A549 (cell line): ENCODE measurements around the gene CNST. TPM values are rescaled to one million over a fixed set of nuclear protein-coding genes. Genes with fewer than 3 reads are reported as not detected.

Experiments used
- ATAC-seq, 2 experiments: fragments of 200-7000 bp in 1 of 2; fragments of >200 bp in 1 of 2; cut with Nextera tagmentation in 1 of 2; cut with Tn5 transposase in 1 of 2; 3 replicates each; pipeline versions ENCODE4 v1.8.0 to v1.9.1; 2018 to 2020; ENCODE audit warnings: mild to moderate bottlenecking in 1 of 2, moderate library complexity in 1 of 2
- CTCF ChIA-PET: fragments of 300-600 bp; sonication (Branson Sonifier 250); formaldehyde crosslinking; extraction: SDS; loops from one replicate; lab custom pipeline; 2021; ENCODE audit warnings: antibody characterized with exemption, inconsistent platforms; lab: Yijun Ruan, JAX
- POLR2A ChIA-PET: fragments of 350-600 bp; formaldehyde crosslinking; extraction: SDS; loops from one replicate; lab custom pipeline; 2021; ENCODE audit warnings: antibody characterized with exemption, inconsistent platforms; lab: Yijun Ruan, JAX
- DNase-seq, 2 experiments: peaks; one replicate each; pipeline versions ENCODE4 v3.0.0 to v3.0.0-alpha.2; 2011 to 2016; ENCODE audit warnings: low read depth in 1 of 2, low spot score in 1 of 2
- FAIRE-seq: peaks from 2 replicates; lab custom pipeline; 2011; peaks lifted over from hg19 to GRCh38; lab: Jason Lieb, UNC
- H3K27ac ChIP-seq, 2 experiments: fragments of >200 bp; sonication (Bioruptor Twin); formaldehyde crosslinking; 3 replicates each; pipeline ENCODE4 v1.5.1; 2016 to 2017
- H3K4me1 ChIP-seq: fragments of >200 bp; sonication (Bioruptor Twin); formaldehyde crosslinking; 3 replicates; pipeline ENCODE4 v1.6.1; 2016
- H3K4me2 ChIP-seq: fragments of >200 bp; sonication (Bioruptor Twin); formaldehyde crosslinking; 3 replicates; pipeline ENCODE4 v1.6.1; 2016
- H3K4me3 ChIP-seq: fragments of >200 bp; sonication (Bioruptor Twin); formaldehyde crosslinking; 3 replicates; pipeline ENCODE4 v1.5.1; 2016
- H3K9me3 ChIP-seq: fragments of >200 bp; sonication (Bioruptor Twin); formaldehyde crosslinking; 3 replicates; pipeline ENCODE4 v1.6.1; 2016
- CHD4 ChIP-seq: fragments of 200-600 bp; sonication (generic); IDR thresholded peaks from 2 replicates; pipeline ENCODE4 v1.6.1; 2016; ENCODE audit warnings: antibody characterized with exemption, mild to moderate bottlenecking, borderline replicate concordance
- EHMT2 ChIP-seq: fragments of 200-600 bp; sonication (generic); IDR thresholded peaks from 2 replicates; pipeline ENCODE4 v1.6.1; 2016; ENCODE audit warnings: antibody characterized with exemption, low read depth, mild to moderate bottlenecking, moderate library complexity
- HDAC2 ChIP-seq: fragments of 200-600 bp; sonication (generic); IDR thresholded peaks from 2 replicates; pipeline ENCODE4 v1.6.1; 2016
- HEYL ChIP-seq: fragments of 250-450 bp; sonication (Bioruptor Pico); IDR thresholded peaks from 2 replicates; pipeline ENCODE4 v1.8.0; 2021; ENCODE audit warnings: mild to moderate bottlenecking, moderate library complexity
- HMGXB4 ChIP-seq: fragments of 250-450 bp; sonication (Bioruptor Pico); IDR thresholded peaks from 2 replicates; pipeline ENCODE4 v1.5.0; 2021; ENCODE audit warnings: mild to moderate bottlenecking, moderate library complexity, borderline replicate concordance
- JUN ChIP-seq, 2 experiments: fragments of >200 bp; sonication (Bioruptor Twin); formaldehyde crosslinking; IDR thresholded peaks; 2 replicates in 1 of 2; 3 replicates in 1 of 2; pipeline ENCODE4 v1.6.1; 2016 to 2017
- MAFK ChIP-seq: fragments of 450-650 bp; IDR thresholded peaks from 2 replicates; pipeline ENCODE4 v1.6.1; 2014; ENCODE audit not compliant: partially characterized antibody
- MAZ ChIP-seq: fragments of 150-350 bp; IDR thresholded peaks from 2 replicates; pipeline ENCODE4 v1.6.1; 2014; ENCODE audit warnings: antibody characterized with exemption, low read depth, low read length, borderline replicate concordance
- MYC ChIP-seq: IDR thresholded peaks from 2 replicates; pipeline ENCODE4 v1.6.1; 2012; ENCODE audit warnings: mild to moderate bottlenecking, inconsistent platforms, low read length, improper control_type of control experiment, borderline replicate concordance
- PBX3 ChIP-seq: IDR thresholded peaks from 2 replicates; pipeline ENCODE4 v1.6.1; 2012
- POLR2A ChIP-seq: IDR thresholded peaks from 2 replicates; pipeline ENCODE4 v1.6.1; 2012; ENCODE audit warnings: mild to moderate bottlenecking, low read length
- RARB ChIP-seq: fragments of 250-450 bp; sonication (Bioruptor Pico); IDR thresholded peaks from 2 replicates; pipeline ENCODE4 v1.8.0; 2021; ENCODE audit warnings: mild to moderate bottlenecking, moderate library complexity
- ZFP36 ChIP-seq: fragments of 450-650 bp; IDR thresholded peaks from 2 replicates; pipeline ENCODE4 v1.6.1; 2014; ENCODE audit warnings: borderline replicate concordance; ENCODE audit not compliant: partially characterized antibody
- ZSCAN20 ChIP-seq: fragments of 250-450 bp; sonication (Bioruptor Pico); IDR thresholded peaks from 2 replicates; pipeline ENCODE4 v1.8.0; 2022; ENCODE audit warnings: mild to moderate bottlenecking, moderate library complexity
- WGBS: methylation state at CpG from one replicate; pipeline ENCODE4 v1.1.6; 2017; ENCODE audit errors: missing lambda C conversion rate; 5-methylcytosine and 5-hydroxymethylcytosine counted together
- polyA minus RNA-seq: library from RNA; depleted of rRNA, polyadenylated mRNA; stranded (reverse); fragments of >200 nt; gene quantifications from 2 replicates; pipeline ENCODE4 v1.2.3, GENCODE V29; 2011; rRNA and poly(A)+ RNA removed
- polyA plus RNA-seq, 4 experiments: library from polyadenylated mRNA; depleted of rRNA in 3 of 4; stranded (reverse); fragments of >200 nt; fragmentation: RNase III in 1 of 4; extraction: RNeasy Plus Mini Kit Qiagen cat#74134 plus additional on column Dnase treatment in 1 of 4; gene quantifications; 2 replicates in 3 of 4; 3 replicates in 1 of 4; pipeline ENCODE4 v1.2.3, GENCODE V29; 2011 to 2017
- TF ChIP-seq, protein P1 (sequence below): fragments of >200 bp; sonication (Bioruptor Twin); formaldehyde crosslinking; IDR thresholded peaks from 3 replicates; pipeline ENCODE4 v1.6.1; 2016
- TF ChIP-seq, protein P2 (sequence below): IDR thresholded peaks from 2 replicates; pipeline ENCODE4 v1.6.1; 2012; ENCODE audit warnings: low read depth, borderline replicate concordance
- TF ChIP-seq, protein P3 (sequence below): IDR thresholded peaks from 2 replicates; pipeline ENCODE4 v1.6.1; 2012
- TF ChIP-seq, protein P4 (sequence below): fragments of 450-650 bp; IDR thresholded peaks from 2 replicates; pipeline ENCODE4 v1.6.1; 2014; ENCODE audit warnings: antibody characterized with exemption

The CNST gene, protein sequence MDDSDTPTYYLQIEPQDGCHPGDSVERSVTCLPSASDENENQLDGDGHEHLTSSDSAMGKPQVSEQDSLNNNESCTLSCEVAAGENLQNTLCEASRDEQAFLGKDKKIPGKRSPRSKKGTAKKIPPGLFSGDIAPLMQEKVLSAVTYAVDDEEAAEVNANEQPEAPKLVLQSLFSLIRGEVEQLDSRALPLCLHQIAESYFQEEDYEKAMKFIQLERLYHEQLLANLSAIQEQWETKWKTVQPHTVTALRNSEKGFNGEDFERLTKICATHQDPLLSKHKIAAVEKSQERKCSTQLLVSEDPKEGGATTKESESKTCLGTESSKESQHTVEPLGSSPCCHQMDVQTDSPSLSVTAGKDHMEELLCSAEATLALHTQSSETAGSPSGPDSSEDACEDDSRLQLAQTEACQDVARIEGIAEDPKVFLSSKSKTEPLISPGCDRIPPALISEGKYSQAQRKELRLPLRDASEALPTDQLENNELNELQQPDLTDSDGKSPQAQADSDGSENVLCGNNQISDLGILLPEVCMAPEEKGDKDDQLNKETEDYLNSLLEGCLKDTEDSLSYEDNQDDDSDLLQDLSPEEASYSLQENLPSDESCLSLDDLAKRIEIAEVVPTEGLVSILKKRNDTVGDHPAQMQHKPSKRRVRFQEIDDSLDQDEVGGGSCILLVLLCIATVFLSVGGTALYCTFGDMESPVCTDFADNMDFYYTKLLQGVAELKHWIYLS
- 19.8 and 23.0 TPM in 2 replicates for polyA plus RNA-seq (2011; rRNA removed)
- polyA plus RNA-seq (2012; cell fraction: cytosol; rRNA removed): 4.4 and 5.2 TPM in 2 replicates
- polyA plus RNA-seq (2012; cell fraction: nucleus; rRNA removed): 3.9 and 6.6 TPM in 2 replicates
- 7.3 to 7.9 TPM (median 7.5 TPM) in 3 replicates for polyA plus RNA-seq (2017; fragmentation: RNase III; extraction: RNeasy Plus Mini Kit Qiagen cat#74134 plus additional on column Dnase treatment)
- polyA minus RNA-seq: 20.5 and 39.5 TPM in 2 replicates

DNA sequence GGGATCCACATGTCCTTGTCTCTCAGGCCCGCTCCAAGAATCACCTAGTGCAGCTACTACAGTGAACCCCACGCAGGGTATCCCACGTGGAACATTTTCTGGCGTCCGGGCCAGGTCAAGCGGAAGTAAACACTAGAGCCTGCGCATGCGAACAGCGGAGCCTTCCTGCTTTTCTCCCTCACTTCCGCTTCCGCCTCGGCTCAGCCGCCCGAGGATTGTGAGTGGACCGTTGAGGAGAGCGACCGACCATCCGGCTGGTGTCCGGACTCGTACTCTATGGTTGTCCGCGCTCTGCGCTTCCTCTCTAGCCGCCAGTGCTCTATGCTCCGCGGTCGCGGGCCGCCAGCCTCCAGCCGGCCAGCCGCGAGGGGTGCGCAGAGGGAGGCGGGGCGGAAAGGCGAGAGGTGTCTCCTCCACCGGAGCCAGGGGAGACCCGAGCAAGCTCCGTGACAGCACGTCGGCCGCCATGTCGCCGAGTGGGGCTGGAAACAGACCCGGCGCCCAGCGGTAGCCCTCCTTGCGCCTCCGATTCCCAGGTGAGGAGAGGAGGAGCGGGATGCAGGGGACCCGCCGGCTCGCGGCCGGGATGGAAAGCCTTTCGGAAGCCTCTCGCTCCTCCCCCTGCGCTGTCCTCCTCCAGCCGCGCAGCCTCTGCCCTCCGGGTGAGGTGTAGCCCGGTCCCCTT, at the start of gene CNST, which contains the start of gene TFB2M:
Gene CNST (plus strand): TSS at position 329 of the 685 bp plus-strand sequence. CDS start 25,107 bp downstream, outside the sequence.
Gene TFB2M (minus strand): TSS at position 134 of the 685 bp plus-strand sequence. CDS start 123 bp downstream, at position 11.
- FAIRE-seq: peak; percentile 81
- POLR2A ChIA-PET: interaction anchor here (1.2 kb wide), 1 partner anchor 158 kb away, joined by 6 read pairs; the partner anchor contains the start of gene SCCPDH
- peak; percentile 95 to 98 for ATAC-seq
- H3K9me3 ChIP-seq: no peaks in the 10 kb centered on the region
- H3K4me2 ChIP-seq: peak within 1 kb of the TSS; percentile 84
- 2% methylated on average over 49 of the region's 62 CpGs for WGBS
- H3K27ac ChIP-seq: peak within 1 kb of the TSS; percentile 80 to 89
- CTCF ChIA-PET: interaction anchor here (0.6 kb wide), 1 partner anchor 123 kb away, joined by 4 read pairs; no protein-coding TSS in a partner anchor
- H3K4me1 ChIP-seq: peaks cover 18% of the 10 kb centered on the region
- DNase-seq: peak; percentile 94 to 99
- peak within 1 kb of the TSS; percentile 70 for H3K4me3 ChIP-seq
- TF ChIP-seq ZSCAN20 (CRISPR knock-in tag) (no peak), HMGXB4 (no peak), MAFK (no peak), MYC (peak; percentile 93), HEYL (CRISPR knock-in tag) (no peak), JUN (IDR thresholded peaks at IDR 0.05) (peak; percentile 58 to 76; a peak in 4 of 5 replicates), CHD4 (no peak), PBX3 (peak; percentile 50; the same call in 1 of the 2 replicates), MAZ (no peak), HDAC2 (no peak), POLR2A (peak; percentile 75), RARB (CRISPR knock-in tag) (no peak), EHMT2 (no peak), ZFP36 (no peak)
- TF ChIP-seq, protein P1, sequence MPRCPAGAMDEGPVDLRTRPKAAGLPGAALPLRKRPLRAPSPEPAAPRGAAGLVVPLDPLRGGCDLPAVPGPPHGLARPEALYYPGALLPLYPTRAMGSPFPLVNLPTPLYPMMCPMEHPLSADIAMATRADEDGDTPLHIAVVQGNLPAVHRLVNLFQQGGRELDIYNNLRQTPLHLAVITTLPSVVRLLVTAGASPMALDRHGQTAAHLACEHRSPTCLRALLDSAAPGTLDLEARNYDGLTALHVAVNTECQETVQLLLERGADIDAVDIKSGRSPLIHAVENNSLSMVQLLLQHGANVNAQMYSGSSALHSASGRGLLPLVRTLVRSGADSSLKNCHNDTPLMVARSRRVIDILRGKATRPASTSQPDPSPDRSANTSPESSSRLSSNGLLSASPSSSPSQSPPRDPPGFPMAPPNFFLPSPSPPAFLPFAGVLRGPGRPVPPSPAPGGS: peak; percentile 81; the same call in 1 of the 3 replicates
- TF ChIP-seq, protein P2, sequence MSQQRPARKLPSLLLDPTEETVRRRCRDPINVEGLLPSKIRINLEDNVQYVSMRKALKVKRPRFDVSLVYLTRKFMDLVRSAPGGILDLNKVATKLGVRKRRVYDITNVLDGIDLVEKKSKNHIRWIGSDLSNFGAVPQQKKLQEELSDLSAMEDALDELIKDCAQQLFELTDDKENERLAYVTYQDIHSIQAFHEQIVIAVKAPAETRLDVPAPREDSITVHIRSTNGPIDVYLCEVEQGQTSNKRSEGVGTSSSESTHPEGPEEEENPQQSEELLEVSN: peak; percentile 53; the same call in 1 of the 2 replicates
- TF ChIP-seq, protein P3, sequence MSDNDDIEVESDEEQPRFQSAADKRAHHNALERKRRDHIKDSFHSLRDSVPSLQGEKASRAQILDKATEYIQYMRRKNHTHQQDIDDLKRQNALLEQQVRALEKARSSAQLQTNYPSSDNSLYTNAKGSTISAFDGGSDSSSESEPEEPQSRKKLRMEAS: peak; percentile 98
- TF ChIP-seq, protein P4, sequence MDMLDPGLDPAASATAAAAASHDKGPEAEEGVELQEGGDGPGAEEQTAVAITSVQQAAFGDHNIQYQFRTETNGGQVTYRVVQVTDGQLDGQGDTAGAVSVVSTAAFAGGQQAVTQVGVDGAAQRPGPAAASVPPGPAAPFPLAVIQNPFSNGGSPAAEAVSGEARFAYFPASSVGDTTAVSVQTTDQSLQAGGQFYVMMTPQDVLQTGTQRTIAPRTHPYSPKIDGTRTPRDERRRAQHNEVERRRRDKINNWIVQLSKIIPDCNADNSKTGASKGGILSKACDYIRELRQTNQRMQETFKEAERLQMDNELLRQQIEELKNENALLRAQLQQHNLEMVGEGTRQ: no peak
